ENCODE measurements around the gene TTC16. TPM values are rescaled to one million over a fixed set of nuclear protein-coding genes. Genes with fewer than 3 reads are reported as not detected.

TTC16 gene
- total RNA-seq, 1 donor from 2014 or later, result not detected

- FAIRE-seq, result no peak
- Histone ChIP-seq H3K4me1 (ENCODE audit: insufficient read depth, low read length) (no peaks in the 10 kb centered on the region), H3K27me3 (ENCODE audit: insufficient read depth, low read length) (no peaks in the 10 kb centered on the region), H4K20me1 (ENCODE audit: insufficient read depth, low read length) (no peaks in the 10 kb centered on the region), H3K27ac (ENCODE audit: low read depth, low read length) (no peak overlapping the region), H3K9me3 (ENCODE audit: insufficient read depth, low read depth, low read length) (no peaks in the 10 kb centered on the region), H3K36me3 (ENCODE audit: insufficient read depth, low read length) (no peaks in the 10 kb centered on the region), H3K4me3 (ENCODE audit: insufficient read depth, low read depth, low read length) (no peak overlapping the region), H3K9ac (ENCODE audit: low read length) (no peak overlapping the region), H3K79me2 (ENCODE audit: insufficient read depth, low read length) (no peaks in the 10 kb centered on the region), H2AFZ (ENCODE audit: low read depth, low read length) (no peak overlapping the region), H3K4me2 (ENCODE audit: low read length) (no peak overlapping the region)
- TF ChIP-seq EZH2 (IDR thresholded peaks at IDR 0.05; ENCODE audit: insufficient read depth, low read length) (no peak), CTCF (IDR thresholded peaks at IDR 0.05; ENCODE audit: insufficient read depth, low read depth, low read length) (no peak)
- no peak overlapping the region for H3K4me3 Mint-ChIP-seq (ENCODE audit: unreplicated experiment)
- H3K27ac Mint-ChIP-seq (ENCODE audit: unreplicated experiment), result no peak overlapping the region
- H3K27me3 Mint-ChIP-seq (ENCODE audit: low read depth, unreplicated experiment), result peaks cover 7% of the 10 kb centered on the region
- H3K4me1 Mint-ChIP-seq (ENCODE audit: low read depth, unreplicated experiment), result no peaks in the 10 kb centered on the region
- no peaks in the 10 kb centered on the region for H3K9me3 Mint-ChIP-seq (ENCODE audit: unreplicated experiment)
- no peak for DNase-seq (ENCODE audit: low read depth)
- H3K36me3 Mint-ChIP-seq (ENCODE audit: low read depth, unreplicated experiment), result no peaks in the 10 kb centered on the region
These were observed 61.6 kb downstream of the TTC16 start for GRCh38 chr9:127777368-127777980.

GRCh38 chr9:127778280-127779135, 62.6 kb downstream of the TTC16 start, which contains the start of gene SH2D3C:
SH2D3C (minus strand) TSS chr9:127778666; CDS start chr9:127778627, 39 bp downstream.
- no peak within 1 kb of the TSS for H3K4me3 ChIP-seq (ENCODE audit: insufficient read depth, low read depth, low read length)
- DNase-seq (ENCODE audit: low read depth) (no peak), FAIRE-seq (no peak)
- no peak within 1 kb of the TSS for H3K4me3 Mint-ChIP-seq (ENCODE audit: unreplicated experiment)
- H3K36me3 Mint-ChIP-seq (ENCODE audit: low read depth, unreplicated experiment), result no peaks in the 10 kb centered on the region
- H2AFZ ChIP-seq (ENCODE audit: low read depth, low read length), result no peak within 1 kb of the TSS
- no peaks in the 10 kb centered on the region for H3K79me2 ChIP-seq (ENCODE audit: insufficient read depth, low read length)
- no peaks in the 10 kb centered on the region for H3K9me3 Mint-ChIP-seq (ENCODE audit: unreplicated experiment)
- peaks cover 9% of the 10 kb centered on the region for H3K27me3 Mint-ChIP-seq (ENCODE audit: low read depth, unreplicated experiment)
- no peaks in the 10 kb centered on the region for H3K9me3 ChIP-seq (ENCODE audit: insufficient read depth, low read depth, low read length)
- H3K36me3 ChIP-seq (ENCODE audit: insufficient read depth, low read length), result no peaks in the 10 kb centered on the region
- H3K4me2 ChIP-seq (ENCODE audit: low read length), result no peak within 1 kb of the TSS
- no peak within 1 kb of the TSS for H3K27ac ChIP-seq (ENCODE audit: low read depth, low read length)
- no peak within 1 kb of the TSS for H3K27ac Mint-ChIP-seq (ENCODE audit: unreplicated experiment)
- no peaks in the 10 kb centered on the region for H4K20me1 ChIP-seq (ENCODE audit: insufficient read depth, low read length)
- H3K4me1 Mint-ChIP-seq (ENCODE audit: low read depth, unreplicated experiment), result no peaks in the 10 kb centered on the region
- TF ChIP-seq EZH2 (IDR thresholded peaks at IDR 0.05; ENCODE audit: insufficient read depth, low read length), result no peak
- TF ChIP-seq CTCF (IDR thresholded peaks at IDR 0.05; ENCODE audit: insufficient read depth, low read depth, low read length), result no peak
- no peaks in the 10 kb centered on the region for H3K27me3 ChIP-seq (ENCODE audit: insufficient read depth, low read length)
- no peaks in the 10 kb centered on the region for H3K4me1 ChIP-seq (ENCODE audit: insufficient read depth, low read length)
- H3K9ac ChIP-seq (ENCODE audit: low read length), result no peak within 1 kb of the TSS
